LoVo (cell line): ENCODE measurements around the gene NECAB2.

Source experiments
- DNase-seq: peaks from one replicate; pipeline ENCODE4 v3.0.0-alpha.2; 2016; ENCODE audit warnings: low spot score

Gene NECAB2

DNA sequence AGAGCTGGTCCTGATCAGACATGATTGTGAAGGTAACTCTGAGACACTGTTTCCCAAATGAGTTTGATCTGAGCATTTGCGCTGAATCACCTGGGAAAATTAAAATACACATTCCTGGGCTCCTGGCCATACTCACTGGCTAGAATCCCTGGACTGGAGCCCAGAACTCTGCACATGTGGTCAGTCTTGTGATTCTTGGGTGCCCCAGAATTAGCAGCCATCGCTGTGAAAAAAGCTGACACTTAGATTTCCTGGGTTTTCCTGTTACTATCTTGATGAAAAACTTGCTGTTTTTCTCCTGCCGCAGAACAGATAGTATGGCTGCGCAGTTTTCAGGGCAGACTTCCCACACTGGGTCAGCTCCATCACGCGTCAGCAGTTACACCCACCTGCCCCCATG lies 24.6 kb downstream of the NECAB2 start:
- peak; percentile 2 for DNase-seq

DNA sequence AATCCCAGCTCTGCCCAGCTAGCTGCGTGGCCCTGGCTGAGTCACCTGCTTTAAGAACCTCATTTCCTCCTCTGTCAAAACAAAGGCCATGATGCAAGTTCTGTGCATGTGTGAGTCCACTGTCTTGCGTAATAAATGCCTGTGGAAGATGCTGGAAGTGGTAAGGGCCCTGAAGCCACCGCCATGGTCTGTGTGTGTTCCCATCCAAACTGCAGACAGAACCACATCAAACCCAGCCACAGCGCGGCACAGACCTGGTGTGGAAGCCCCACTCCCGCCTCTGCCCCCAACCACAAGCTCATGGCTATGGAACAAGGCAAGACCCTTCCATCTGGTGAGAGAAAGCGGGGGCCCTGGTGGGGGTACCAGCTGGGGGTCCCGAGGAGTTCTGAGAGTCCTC lies 26.0 kb downstream of the NECAB2 start:
- peak; percentile 41 for DNase-seq

DNA sequence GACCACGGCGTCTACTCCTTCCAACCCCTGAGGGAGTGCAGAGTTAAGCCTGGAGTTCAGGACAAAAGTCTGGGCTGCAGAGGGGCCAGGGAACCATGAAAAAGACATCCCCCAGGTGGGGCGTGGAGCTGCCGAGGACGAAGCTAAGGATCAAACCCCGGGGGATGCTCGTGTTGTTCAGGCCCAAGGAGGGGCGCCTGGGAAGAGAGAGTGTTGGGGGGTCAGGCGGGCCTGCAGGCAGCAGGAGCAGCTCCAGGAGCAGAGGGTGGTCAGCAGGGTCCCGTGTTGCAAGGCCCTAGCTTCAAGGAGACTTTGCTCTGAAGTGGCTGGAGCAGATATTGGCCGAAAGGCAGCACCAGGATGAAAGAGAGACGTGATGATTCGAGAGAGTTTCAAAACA lies 26.7 kb downstream of the NECAB2 start:
- DNase-seq: no peak

DNA sequence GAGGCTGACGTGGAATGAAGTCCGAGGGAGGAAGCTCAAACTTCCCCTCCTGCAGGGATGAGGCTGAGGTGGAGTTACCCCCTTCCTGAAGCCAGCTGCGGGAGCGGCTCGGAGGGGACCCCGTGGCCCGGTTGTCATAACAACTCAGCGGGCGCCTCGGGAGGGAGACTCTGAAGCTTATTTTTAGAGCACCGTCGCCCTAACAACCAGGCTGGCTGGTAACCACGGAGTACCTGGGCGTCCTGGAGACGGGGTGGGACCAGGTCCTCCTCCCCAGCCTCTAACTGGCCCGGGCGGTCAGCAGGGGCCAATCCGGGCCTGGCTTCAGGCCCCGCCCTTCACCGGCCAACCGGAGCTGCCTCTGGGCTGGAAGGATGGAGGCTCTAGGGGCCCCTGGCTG lies 27.7 kb downstream of the NECAB2 start:
- no peak for DNase-seq

GRCh38 chr16:83996481-83997252 lies 28.6 kb downstream of the NECAB2 start:
- DNase-seq: no peak

GRCh38 chr16:83998091-83998490 lies 30.0 kb downstream of the NECAB2 start:
- DNase-seq: no peak

- DNase-seq: no peak
Observed at GRCh38 chr16:84000989-84001642, 33.1 kb downstream of the NECAB2 start.

- no peak for DNase-seq
Observed at GRCh38 chr16:84001726-84002125, 33.7 kb downstream of the NECAB2 start.

DNA sequence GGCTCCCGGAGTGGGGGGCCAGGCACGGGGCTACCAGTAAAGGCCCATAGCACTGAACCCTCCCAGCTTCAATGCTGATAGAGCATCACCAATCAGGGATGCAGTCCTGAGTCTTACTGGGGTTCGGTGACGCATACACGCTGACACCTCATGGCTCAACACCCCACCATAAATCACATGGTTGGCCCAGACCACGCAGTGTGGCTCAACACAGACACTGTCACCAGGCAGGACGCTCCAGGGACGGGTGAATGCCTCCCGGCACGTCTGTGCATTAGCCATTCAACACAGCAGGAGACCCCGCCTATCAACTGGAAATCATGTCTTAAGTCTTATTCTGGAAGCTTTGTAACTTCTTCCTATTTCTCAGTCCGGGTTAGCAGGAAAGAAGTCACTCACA lies 35.0 kb downstream of the NECAB2 start:
- no peak for DNase-seq

DNA sequence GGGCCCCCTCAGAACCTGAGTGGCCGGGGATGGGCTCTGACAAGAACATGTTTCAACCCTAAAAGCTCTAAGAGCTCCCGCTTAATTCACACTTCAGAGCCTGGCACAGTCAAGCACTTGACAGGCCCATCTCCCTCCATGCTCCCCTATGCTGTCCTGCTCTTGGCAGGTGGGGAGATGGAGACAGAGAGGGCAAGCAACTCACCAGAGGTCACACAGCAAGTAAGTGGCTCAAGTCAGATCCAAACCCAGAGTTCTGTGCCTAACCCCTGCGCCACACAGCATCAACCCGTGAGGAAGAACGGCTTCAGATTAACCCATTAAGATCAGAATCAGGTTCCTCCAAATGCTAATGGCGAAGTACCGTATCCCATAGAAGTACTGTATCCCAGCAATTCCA lies 36.4 kb downstream of the NECAB2 start:
- DNase-seq: no peak

DNA sequence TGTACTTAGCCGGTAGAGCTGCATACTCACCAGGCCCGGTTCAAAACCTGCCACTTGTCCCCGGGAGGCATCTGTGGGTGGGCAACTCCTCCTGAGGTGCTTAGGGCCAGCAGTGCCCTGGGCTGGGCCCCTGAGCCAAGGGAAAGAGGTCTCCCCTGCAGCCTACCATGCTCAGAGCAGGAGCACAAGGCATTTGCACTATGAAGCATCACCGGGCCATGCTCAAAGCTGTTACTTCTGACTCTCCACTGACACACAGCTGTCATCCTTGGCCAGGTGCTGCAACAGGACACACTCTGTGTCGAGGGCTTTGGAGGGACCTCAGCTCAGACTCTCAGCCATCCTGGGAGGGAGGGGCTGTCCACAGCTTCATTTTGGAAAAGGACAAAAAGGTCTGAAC lies 37.3 kb downstream of the NECAB2 start:
- DNase-seq: no peak

- no peak for DNase-seq
Observed at GRCh38 chr16:84007520-84007919, 39.5 kb downstream of the NECAB2 start.

DNA sequence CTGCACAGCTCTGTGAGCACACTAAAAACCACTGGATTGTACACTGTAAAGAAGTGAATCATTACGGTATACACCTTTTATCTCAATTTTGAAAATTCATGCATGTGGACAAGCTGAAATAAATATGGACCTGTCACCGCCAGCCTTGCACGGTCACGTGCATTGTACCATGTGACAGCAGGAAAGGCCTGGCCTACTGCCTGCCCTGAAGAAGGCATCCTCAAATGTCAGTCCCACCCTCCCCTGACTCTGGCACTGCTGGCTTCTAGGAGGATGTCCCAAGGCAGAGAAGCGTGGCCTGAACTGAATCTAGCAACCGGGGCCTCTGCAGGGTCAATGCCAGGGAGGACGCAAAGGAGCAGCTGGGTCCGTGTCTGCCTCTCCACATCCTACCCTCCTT lies 39.9 kb downstream of the NECAB2 start:
- DNase-seq: no peak

DNA sequence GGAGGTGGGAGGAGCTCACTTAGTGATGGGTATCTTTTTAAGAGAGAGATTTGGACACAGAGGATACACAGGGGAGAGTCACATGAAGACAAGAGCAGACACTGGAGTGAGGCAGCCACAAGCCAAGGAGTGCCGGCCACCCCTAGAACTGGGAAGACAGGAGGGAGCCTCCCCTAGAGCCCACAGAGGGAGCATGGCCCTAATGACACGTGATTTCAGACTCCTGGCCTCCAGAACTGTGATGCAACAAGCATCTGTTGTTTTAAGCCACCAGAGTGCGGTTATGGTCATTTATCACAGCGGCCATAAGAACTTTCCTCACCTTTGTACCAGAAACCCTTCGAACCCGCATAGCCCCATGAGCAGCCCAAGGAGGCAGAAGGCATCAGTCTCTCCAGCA lies 41.2 kb downstream of the NECAB2 start:
- no peak for DNase-seq

- DNase-seq: peak; percentile 83
Observed at GRCh38 chr16:84013787-84014569, 45.9 kb downstream of the NECAB2 start.

- DNase-seq: no peak
Observed at GRCh38 chr16:84014570-84015327, 46.7 kb downstream of the NECAB2 start.

- DNase-seq: no peak
Observed at GRCh38 chr16:84015399-84015798, 47.4 kb downstream of the NECAB2 start.

DNA sequence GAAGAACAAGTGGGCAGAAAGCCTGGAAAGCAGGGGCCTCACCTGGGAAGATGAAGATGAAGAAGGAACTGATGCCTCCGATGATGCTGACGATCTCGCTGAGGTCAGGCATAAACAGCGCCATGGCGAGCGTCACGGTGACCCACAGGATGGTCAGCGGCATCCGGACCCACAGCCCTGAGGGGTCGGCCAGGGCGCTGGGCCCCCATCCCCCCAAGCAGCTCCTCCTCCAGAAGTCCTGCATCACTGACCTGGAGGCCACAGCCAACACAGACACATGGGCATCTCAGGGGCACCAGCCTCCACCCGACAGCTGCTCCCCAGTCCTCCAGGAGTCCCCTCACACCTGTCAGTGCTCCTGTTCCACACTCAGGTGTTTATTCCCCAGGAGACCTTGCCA lies 48.4 kb downstream of the NECAB2 start:
- DNase-seq: no peak

DNA sequence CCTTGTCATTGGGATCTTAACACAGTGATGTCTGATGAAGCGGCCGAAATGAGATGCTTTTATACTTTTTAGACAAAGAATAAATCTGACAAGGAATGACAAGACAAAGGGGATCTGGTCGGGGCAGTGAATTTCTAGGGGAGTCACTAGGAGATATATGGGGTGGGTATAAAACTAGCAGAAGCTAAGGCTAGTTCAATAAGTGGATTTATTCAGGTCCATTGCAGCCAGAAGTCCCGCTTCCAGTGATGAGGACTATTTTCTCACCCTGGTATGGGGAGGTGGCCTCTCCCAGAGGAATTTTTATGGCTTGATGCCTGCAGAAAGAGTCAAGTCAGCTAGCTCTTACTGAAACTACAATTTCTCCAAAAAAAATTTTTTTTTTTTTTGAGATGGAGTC lies 50.7 kb downstream of the NECAB2 start:
- DNase-seq: no peak

GRCh38 chr16:84020353-84020752 lies 52.3 kb downstream of the NECAB2 start:
- DNase-seq: no peak

DNA sequence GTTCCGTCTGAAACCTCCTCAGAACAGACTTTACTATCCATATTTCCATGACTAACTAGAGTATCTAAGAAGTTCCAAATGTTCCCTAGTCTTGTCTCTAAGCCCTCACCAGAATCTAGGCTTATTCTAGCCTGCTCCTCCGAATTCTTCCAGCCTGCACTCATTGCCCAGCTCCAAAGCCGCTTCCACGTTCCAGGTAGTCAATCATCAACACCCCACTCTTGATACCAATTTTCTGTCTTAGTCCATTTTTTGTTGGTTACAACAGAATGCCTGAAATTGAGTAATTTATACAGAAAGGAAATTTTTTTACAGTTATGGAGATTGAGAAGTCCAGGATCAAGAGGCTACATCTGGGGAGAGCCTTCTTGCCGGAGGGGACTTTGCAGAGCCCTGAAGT lies 53.4 kb downstream of the NECAB2 start:
- DNase-seq: no peak

DNA sequence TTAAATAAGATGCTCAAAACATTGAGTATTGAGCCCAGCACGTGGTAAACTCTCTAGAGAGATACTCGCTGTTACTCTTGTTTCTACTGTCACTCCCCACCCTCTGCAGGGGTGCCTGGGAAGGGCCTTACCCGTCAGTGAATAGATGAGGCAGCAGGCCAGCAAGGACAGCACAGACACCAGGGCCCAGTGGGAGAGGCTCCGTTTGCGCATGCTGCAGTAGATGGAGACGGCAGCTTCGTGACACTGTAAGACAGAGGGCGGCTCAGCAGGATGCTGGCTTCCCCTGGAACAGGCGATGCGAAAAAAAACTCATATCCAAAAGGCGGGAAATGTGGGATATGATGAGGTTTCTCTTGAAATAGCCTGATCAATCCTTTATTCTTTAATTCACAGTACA lies 54.6 kb downstream of the NECAB2 start:
- no peak for DNase-seq
